Adrenal gland (tissue), 12 donors: ENCODE measurements around the gene IRAK3. TPM values are rescaled to one million over a fixed set of nuclear protein-coding genes. Genes with fewer than 3 reads are reported as not detected.

Experiments
- DNase-seq, 7 donors: peaks; one replicate each; pipeline ENCODE4 v3.0.0-alpha.2; 2019 to 2020
- H3K27ac ChIP-seq, 5 donors: fragments of 200-600 bp; sonication (generic) in 4 of 5; 1 replicate in 3 of 5; 2 replicates in 2 of 5; pipeline versions ENCODE4 v1.5.1 to v1.8.0; 2016 to 2020; ENCODE audit warnings: mild to moderate bottlenecking in 1 of 5
- H3K27me3 ChIP-seq: fragments of 200-600 bp; 2 replicates; pipeline ENCODE4 v1.8.0; 2021
- H3K36me3 ChIP-seq, 2 donors: fragments of 200-600 bp; replicated peaks in 1 of 2; 1 replicate in 1 of 2; 2 replicates in 1 of 2; pipeline versions ENCODE4 v1.5.1 to v1.8.0; 2018 to 2022
- H3K4me1 ChIP-seq, 2 donors: fragments of 200-600 bp; replicated peaks in 1 of 2; 1 replicate in 1 of 2; 2 replicates in 1 of 2; pipeline versions ENCODE4 v1.5.1 to v1.8.0; 2018 to 2021
- H3K4me3 ChIP-seq, 4 donors: fragments of 200-600 bp; sonication (generic) in 3 of 4; one replicate each; pipeline ENCODE4 v1.5.1; 2016 to 2018
- H3K9me3 ChIP-seq, 3 donors: fragments of 200-600 bp; sonication (generic) in 1 of 3; replicated peaks in 1 of 3; 1 replicate in 2 of 3; 2 replicates in 1 of 3; pipeline versions ENCODE4 v1.5.1 to v1.8.0; 2016 to 2021
- POLR2A ChIP-seq, 2 donors: fragments of 450-650 bp; IDR thresholded peaks; one replicate each; pipeline ENCODE4 v1.6.1; 2017; ENCODE audit warnings: antibody characterized with exemption in 2 of 2, mild to moderate bottlenecking in 2 of 2, moderate library complexity in 1 of 2
- WGBS, 4 donors: extraction: QIAGEN DNeasy Blood & Tissue Kit in 2 of 4; methylation state at CpG; one replicate each; pipeline versions ENCODE4 v1.1.5 to v1.1.7; 2013 to 2017; 5-methylcytosine and 5-hydroxymethylcytosine counted together
- intact Hi-C, 2 donors: fragments of 100-400 bp; cut with DNase I; formaldehyde crosslinking; loops; one replicate each; pipeline versions ENCODE4 v1.14.1 to v1.15.0; 2022 to 2023
- polyA plus RNA-seq, 3 donors: library from polyadenylated mRNA; stranded (reverse); fragments of 200-250 nt in 2 of 3; fragments of 350-450 nt in 1 of 3; fragmentation: Illumina TruSeq in 1 of 3; extraction: RNeasy Lipid Tissue Mini Kit (QIAGEN cat#74804) in 1 of 3; gene quantifications; one replicate each; pipeline ENCODE4 v1.2.3, GENCODE V29; 2013 to 2014
- total RNA-seq, 9 donors: library from RNA; depleted of rRNA in 4 of 9; stranded (reverse); fragments of >200 nt in 4 of 9; fragments of 120-200 nt in 1 of 9; fragmentation: NEBNext Ultra II Directional in 1 of 9; extraction: Animal tissue kit (Norgen Biotek cat#: 25700) in 1 of 9; gene quantifications; one replicate each; pipeline versions ENCODE4 v1.1.0 to v1.2.4, GENCODE V29; 2013 to 2023
- TF ChIP-seq, protein P1 (sequence below), 6 experiments: fragments of 450-650 bp in 4 of 6; fragments of 200-600 bp in 2 of 6; sonication (generic) in 1 of 6; IDR thresholded peaks; 1 replicate in 5 of 6; 2 replicates in 1 of 6; pipeline versions ENCODE4 v1.5.1 to v1.8.0; 2016 to 2021; ENCODE audit warnings: antibody characterized with exemption in 6 of 6, mild to moderate bottlenecking in 2 of 6, moderate library complexity in 1 of 6
- donor health status: healthy with polysubstance abuse.
- donor health status: Bipolar disorder and iron deficiency.
- donor health status: DM: yes; HTN: yes; CAD: no.
- donor health status: DM: no; HTN: no; CAD: no.
- donor health status: DM: no; HTN: no; CAD: no.
- donor health status: DM: yes; HTN: yes; CAD: no.

IRAK3 gene
- total and polyA plus RNA-seq, 12 donors, result 3.3 to 29.0 (median 8.3) TPM

- 80 to 85% (median 82%) methylated on average over 3 of the region's 3 CpGs for WGBS, 4 donors
- no peaks in the 10 kb centered on the region for H3K9me3 ChIP-seq
- TF ChIP-seq, protein P1, sequence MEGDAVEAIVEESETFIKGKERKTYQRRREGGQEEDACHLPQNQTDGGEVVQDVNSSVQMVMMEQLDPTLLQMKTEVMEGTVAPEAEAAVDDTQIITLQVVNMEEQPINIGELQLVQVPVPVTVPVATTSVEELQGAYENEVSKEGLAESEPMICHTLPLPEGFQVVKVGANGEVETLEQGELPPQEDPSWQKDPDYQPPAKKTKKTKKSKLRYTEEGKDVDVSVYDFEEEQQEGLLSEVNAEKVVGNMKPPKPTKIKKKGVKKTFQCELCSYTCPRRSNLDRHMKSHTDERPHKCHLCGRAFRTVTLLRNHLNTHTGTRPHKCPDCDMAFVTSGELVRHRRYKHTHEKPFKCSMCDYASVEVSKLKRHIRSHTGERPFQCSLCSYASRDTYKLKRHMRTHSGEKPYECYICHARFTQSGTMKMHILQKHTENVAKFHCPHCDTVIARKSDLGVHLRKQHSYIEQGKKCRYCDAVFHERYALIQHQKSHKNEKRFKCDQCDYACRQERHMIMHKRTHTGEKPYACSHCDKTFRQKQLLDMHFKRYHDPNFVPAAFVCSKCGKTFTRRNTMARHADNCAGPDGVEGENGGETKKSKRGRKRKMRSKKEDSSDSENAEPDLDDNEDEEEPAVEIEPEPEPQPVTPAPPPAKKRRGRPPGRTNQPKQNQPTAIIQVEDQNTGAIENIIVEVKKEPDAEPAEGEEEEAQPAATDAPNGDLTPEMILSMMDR (IDR thresholded peaks at IDR 0.05), result no peak
- TF ChIP-seq POLR2A (IDR thresholded peaks at IDR 0.05), result no peak
- no peak for DNase-seq
- no peak overlapping the region for H3K4me3 ChIP-seq
- H3K36me3 ChIP-seq, result no peaks in the 10 kb centered on the region
- no peak overlapping the region for H3K27ac ChIP-seq
- H3K4me1 ChIP-seq, result peaks cover 19 to 40% of the 10 kb centered on the region in 2 donors
- no peaks in the 10 kb centered on the region for H3K27me3 ChIP-seq
- intact Hi-C loops, result no loop called here
These were observed 24.6 kb upstream of the IRAK3 start for GRCh38 chr12:66164349-66164821.

DNA sequence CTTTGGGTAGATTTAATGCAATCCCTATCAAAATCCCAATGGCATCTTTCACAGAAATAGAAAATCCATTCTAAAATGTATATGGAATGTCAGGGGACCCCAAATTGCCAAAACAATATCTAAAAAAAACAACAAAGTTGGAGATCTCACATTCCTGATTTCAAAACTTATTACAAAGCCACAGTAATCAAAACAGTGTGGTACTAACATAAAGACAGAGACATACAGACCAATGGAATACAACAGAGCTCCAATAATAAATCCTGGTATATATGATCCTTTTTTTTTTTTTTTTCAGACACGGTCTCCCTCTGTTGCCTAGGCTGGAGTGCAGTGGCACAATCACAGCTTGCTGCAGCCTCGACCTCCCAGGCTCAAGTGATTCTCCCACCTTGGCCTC lies 23.9 kb upstream of the IRAK3 start:
- Histone ChIP-seq H3K4me3 (no peak overlapping the region), H3K36me3 (no peaks in the 10 kb centered on the region), H3K27me3 (no peaks in the 10 kb centered on the region), H3K4me1 (peaks cover 19 to 40% of the 10 kb centered on the region in 2 donors), H3K9me3 (no peaks in the 10 kb centered on the region), H3K27ac (no peak overlapping the region)
- no peak for TF ChIP-seq POLR2A (IDR thresholded peaks at IDR 0.05)
- TF ChIP-seq, protein P1 (IDR thresholded peaks at IDR 0.05), result no peak
- intact Hi-C loops, result no loop called here
- whole genome bisulfite sequencing, 4 donors, result 90 to 100% (median 98%) methylated on average over 2 of the region's 2 CpGs
- DNase-seq, result no peak

- intact Hi-C loops, result no loop called here
- H3K9me3 ChIP-seq, result no peaks in the 10 kb centered on the region
- H3K27me3 ChIP-seq, result no peaks in the 10 kb centered on the region
- H3K4me1 ChIP-seq, result peaks cover 19 to 44% of the 10 kb centered on the region in 2 donors
- 81 to 94% (median 92%) methylated on average over 2 of the region's 2 CpGs for WGBS, 4 donors
- H3K36me3 ChIP-seq, result no peaks in the 10 kb centered on the region
- no peak overlapping the region for H3K4me3 ChIP-seq
- no peak for DNase-seq
- TF ChIP-seq, protein P1 (IDR thresholded peaks at IDR 0.05), result no peak
- no peak for TF ChIP-seq POLR2A (IDR thresholded peaks at IDR 0.05)
- no peak overlapping the region for H3K27ac ChIP-seq
These were observed 22.5 kb upstream of the IRAK3 start for GRCh38 chr12:66166561-66166960.

GRCh38 chr12:66168410-66168809 lies 20.6 kb upstream of the IRAK3 start:
- Histone ChIP-seq H3K9me3 (no peaks in the 10 kb centered on the region), H3K4me1 (peaks cover 19 to 27% of the 10 kb centered on the region in 2 donors), H3K4me3 (peak overlapping the region in 2 of 4 donors; percentile 80 to 84), H3K27me3 (no peaks in the 10 kb centered on the region), H3K36me3 (no peaks in the 10 kb centered on the region), H3K27ac (peak overlapping the region; percentile 91 to 100 (median 99))
- TF ChIP-seq, protein P1 (IDR thresholded peaks at IDR 0.05), result no peak
- no peak for TF ChIP-seq POLR2A (IDR thresholded peaks at IDR 0.05)
- WGBS, 4 donors, result 59 to 71% (median 63%) methylated on average over 8 of the region's 8 CpGs
- DNase-seq, result no peak
- intact Hi-C loops, result no loop called here
